ENCODE measurements around the gene CYP3A7. TPM values are rescaled to one million over a fixed set of nuclear protein-coding genes. Genes with fewer than 3 reads are reported as not detected.
A peak's percentile ranks its signal among the peaks of the same experiment; 100 is the strongest.
"Not testable (repeated sequence)": the region's sequence is repeated elsewhere in the genome, so short reads cannot be mapped to it uniquely, and the experiment has no call there.

Gene CYP3A7
- total and polyA plus RNA-seq, 2 donors from 2014 or later = 0.69 TPM; not detected in 1

DNA sequence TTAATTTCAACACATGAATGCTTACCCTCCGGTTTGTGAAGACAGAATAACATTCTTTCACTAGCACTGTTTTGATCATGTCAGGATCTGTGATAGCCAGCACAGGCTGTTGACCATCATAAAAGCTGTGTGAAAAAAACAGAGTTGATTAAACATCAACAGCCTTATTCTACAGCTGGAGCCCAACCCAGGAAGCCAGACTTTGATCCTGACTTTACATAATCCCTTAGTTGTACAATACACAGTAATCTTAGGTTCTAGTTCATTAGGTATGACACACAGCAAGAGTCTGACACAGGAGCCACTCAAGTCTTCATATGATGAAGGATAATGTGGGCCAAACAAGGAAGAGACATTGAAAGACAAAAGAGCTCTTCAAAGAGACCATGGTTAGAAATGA is 37.6 kb upstream of the CYP3A7 start:
- no peak overlapping the region for H3K9ac ChIP-seq (ENCODE audit: low read length in 3 of 3)

DNA sequence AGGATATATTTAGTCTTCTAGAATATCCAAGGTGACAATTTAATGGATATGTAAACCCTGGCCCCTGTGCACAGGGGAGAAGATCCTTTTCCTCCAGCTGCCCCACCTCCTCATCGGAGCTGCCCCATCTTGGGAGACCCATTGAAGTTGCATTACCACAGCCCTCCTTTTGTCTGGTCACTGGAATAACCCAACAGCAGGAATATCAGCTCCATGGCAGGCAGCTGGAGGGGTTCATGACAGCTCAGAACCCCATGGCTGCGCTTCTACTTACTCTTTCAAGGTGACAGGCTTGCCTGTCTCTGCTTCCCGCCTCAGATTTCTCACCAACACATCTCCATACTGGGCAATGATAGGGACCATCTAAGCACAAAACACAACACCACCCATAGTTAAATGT is 34.5 kb upstream of the CYP3A7 start:
- H3K36me3 ChIP-seq (ENCODE audit: control insufficient read depth in 2 of 3, insufficient read depth in 3 of 3, low read length in 3 of 3); H3K4me3 ChIP-seq (ENCODE audit: low read length in 3 of 3); H3K9me3 ChIP-seq (ENCODE audit: control insufficient read depth in 2 of 3, insufficient read depth in 1 of 3, low read length in 3 of 3); H3K4me1 ChIP-seq (ENCODE audit: control insufficient read depth in 2 of 3, insufficient read depth in 2 of 3, low read depth in 1 of 3, low read length in 3 of 3); H3K9ac ChIP-seq (ENCODE audit: low read length in 3 of 3); FAIRE-seq; intact Hi-C loops (cut with DNase I); H3K27me3 ChIP-seq (ENCODE audit: control insufficient read depth, insufficient read depth, low read length); H3K27ac ChIP-seq (ENCODE audit: low read depth in 2 of 2, low read length in 2 of 2); DNase-seq: not testable (repeated sequence)

More for the DNA sequence above, 37.6 kb upstream of the CYP3A7 start:
- Histone ChIP-seq H3K4me1 (ENCODE audit: control insufficient read depth in 2 of 3, insufficient read depth in 2 of 3, low read depth in 1 of 3, low read length in 3 of 3) (no peaks in the 10 kb centered on the region), H3K9me3 (ENCODE audit: control insufficient read depth in 2 of 3, insufficient read depth in 1 of 3, low read length in 3 of 3) (no peaks in the 10 kb centered on the region), H3K4me3 (ENCODE audit: low read length in 3 of 3) (no peak overlapping the region), H3K27me3 (ENCODE audit: control insufficient read depth, insufficient read depth, low read length) (no peaks in the 10 kb centered on the region), H3K36me3 (ENCODE audit: control insufficient read depth in 2 of 3, insufficient read depth in 3 of 3, low read length in 3 of 3) (no peaks in the 10 kb centered on the region), H3K27ac (ENCODE audit: low read depth in 2 of 2, low read length in 2 of 2) (no peak overlapping the region)
- TF ChIP-seq, protein P1, sequence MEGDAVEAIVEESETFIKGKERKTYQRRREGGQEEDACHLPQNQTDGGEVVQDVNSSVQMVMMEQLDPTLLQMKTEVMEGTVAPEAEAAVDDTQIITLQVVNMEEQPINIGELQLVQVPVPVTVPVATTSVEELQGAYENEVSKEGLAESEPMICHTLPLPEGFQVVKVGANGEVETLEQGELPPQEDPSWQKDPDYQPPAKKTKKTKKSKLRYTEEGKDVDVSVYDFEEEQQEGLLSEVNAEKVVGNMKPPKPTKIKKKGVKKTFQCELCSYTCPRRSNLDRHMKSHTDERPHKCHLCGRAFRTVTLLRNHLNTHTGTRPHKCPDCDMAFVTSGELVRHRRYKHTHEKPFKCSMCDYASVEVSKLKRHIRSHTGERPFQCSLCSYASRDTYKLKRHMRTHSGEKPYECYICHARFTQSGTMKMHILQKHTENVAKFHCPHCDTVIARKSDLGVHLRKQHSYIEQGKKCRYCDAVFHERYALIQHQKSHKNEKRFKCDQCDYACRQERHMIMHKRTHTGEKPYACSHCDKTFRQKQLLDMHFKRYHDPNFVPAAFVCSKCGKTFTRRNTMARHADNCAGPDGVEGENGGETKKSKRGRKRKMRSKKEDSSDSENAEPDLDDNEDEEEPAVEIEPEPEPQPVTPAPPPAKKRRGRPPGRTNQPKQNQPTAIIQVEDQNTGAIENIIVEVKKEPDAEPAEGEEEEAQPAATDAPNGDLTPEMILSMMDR (IDR thresholded peaks at IDR 0.05; ENCODE audit: borderline replicate concordance, extremely low read depth, insufficient read depth) = no peak
- DNase-seq (peak in 1 of 5 donors; percentile 12), FAIRE-seq (no peak)
- intact Hi-C loops (cut with DNase I) = no loop called here

DNA sequence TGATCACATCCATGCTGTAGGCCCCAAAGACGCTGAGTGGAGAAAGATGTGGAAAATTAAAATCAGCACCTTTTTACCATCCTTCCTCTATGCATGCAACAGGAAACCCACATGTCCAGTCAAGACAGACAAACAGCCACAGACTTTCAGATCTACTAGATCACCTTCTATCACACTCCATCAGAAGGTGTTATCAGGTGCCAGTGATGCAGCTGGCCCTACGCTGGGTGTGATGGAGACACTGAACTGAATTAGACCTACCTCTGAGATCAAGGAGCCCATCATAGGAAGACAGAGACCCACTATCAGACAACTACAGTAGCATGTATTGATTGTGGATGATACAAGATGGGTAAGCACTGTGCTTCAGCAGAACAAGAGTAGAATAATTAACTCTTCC is 33.5 kb upstream of the CYP3A7 start:
- Histone ChIP-seq H3K36me3 (ENCODE audit: control insufficient read depth in 2 of 3, insufficient read depth in 3 of 3, low read length in 3 of 3) (no peaks in the 10 kb centered on the region), H3K9me3 (ENCODE audit: control insufficient read depth in 2 of 3, insufficient read depth in 1 of 3, low read length in 3 of 3) (no peaks in the 10 kb centered on the region), H3K9ac (ENCODE audit: low read length in 3 of 3) (no peak overlapping the region), H3K4me3 (ENCODE audit: low read length in 3 of 3) (no peak overlapping the region), H3K4me1 (ENCODE audit: control insufficient read depth in 2 of 3, insufficient read depth in 2 of 3, low read depth in 1 of 3, low read length in 3 of 3) (no peaks in the 10 kb centered on the region), H3K27me3 (ENCODE audit: control insufficient read depth, insufficient read depth, low read length) (no peaks in the 10 kb centered on the region), H3K27ac (ENCODE audit: low read depth in 2 of 2, low read length in 2 of 2) (no peak overlapping the region)
- TF ChIP-seq, protein P1 (IDR thresholded peaks at IDR 0.05; ENCODE audit: borderline replicate concordance, extremely low read depth, insufficient read depth) = no peak
- no peak for FAIRE-seq
- DNase-seq = no peak
- intact Hi-C loops (cut with DNase I) = no loop called here

DNA sequence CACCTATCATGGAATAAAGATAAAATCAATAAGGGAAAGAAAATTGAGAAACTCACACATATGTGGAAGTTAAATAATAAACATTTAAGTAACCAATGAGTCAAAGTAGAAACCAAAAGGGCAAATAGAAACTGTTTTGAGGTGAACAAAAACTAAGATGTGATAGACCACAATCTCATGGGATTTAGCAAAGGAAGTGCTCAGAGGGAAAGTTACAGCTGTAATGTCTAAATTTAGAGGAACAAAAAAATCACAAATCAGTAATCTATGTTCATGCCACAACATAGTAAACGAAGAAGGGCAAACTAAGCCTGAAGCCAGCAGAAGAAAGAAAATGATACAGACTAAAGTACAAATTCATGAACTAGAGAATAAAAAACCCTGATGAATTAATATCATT is 32.7 kb upstream of the CYP3A7 start:
- Histone ChIP-seq H3K4me1 (ENCODE audit: control insufficient read depth in 2 of 3, insufficient read depth in 2 of 3, low read depth in 1 of 3, low read length in 3 of 3) (no peaks in the 10 kb centered on the region), H3K9ac (ENCODE audit: low read length in 3 of 3) (no peak overlapping the region), H3K9me3 (ENCODE audit: control insufficient read depth in 2 of 3, insufficient read depth in 1 of 3, low read length in 3 of 3) (no peaks in the 10 kb centered on the region), H3K27ac (ENCODE audit: low read depth in 2 of 2, low read length in 2 of 2) (no peak overlapping the region), H3K27me3 (ENCODE audit: control insufficient read depth, insufficient read depth, low read length) (no peaks in the 10 kb centered on the region), H3K36me3 (ENCODE audit: control insufficient read depth in 2 of 3, insufficient read depth in 3 of 3, low read length in 3 of 3) (no peaks in the 10 kb centered on the region), H3K4me3 (ENCODE audit: low read length in 3 of 3) (no peak overlapping the region)
- intact Hi-C loops (cut with DNase I) = no loop called here
- DNase-seq = no peak
- no peak for FAIRE-seq
- TF ChIP-seq, protein P1 (IDR thresholded peaks at IDR 0.05; ENCODE audit: borderline replicate concordance, extremely low read depth, insufficient read depth) = no peak
